Mucosa of gallbladder (tissue), 1 donor: ENCODE results near the gene ZBTB47. TPM values are rescaled to one million over a fixed set of nuclear protein-coding genes. Genes with fewer than 3 reads are reported as not detected.

Experiments used
- DNase-seq: peaks from one replicate; pipeline ENCODE4 v3.0.0-alpha.2; 2020; ENCODE audit warnings: low spot score
- total RNA-seq: library from RNA; stranded (reverse); gene quantifications from one replicate; pipeline ENCODE4 v1.2.1, GENCODE V29; 2021
- donor health status: DM: no; HTN: no; CAD: no.

Gene ZBTB47
- 41.2 TPM for total RNA-seq

DNA sequence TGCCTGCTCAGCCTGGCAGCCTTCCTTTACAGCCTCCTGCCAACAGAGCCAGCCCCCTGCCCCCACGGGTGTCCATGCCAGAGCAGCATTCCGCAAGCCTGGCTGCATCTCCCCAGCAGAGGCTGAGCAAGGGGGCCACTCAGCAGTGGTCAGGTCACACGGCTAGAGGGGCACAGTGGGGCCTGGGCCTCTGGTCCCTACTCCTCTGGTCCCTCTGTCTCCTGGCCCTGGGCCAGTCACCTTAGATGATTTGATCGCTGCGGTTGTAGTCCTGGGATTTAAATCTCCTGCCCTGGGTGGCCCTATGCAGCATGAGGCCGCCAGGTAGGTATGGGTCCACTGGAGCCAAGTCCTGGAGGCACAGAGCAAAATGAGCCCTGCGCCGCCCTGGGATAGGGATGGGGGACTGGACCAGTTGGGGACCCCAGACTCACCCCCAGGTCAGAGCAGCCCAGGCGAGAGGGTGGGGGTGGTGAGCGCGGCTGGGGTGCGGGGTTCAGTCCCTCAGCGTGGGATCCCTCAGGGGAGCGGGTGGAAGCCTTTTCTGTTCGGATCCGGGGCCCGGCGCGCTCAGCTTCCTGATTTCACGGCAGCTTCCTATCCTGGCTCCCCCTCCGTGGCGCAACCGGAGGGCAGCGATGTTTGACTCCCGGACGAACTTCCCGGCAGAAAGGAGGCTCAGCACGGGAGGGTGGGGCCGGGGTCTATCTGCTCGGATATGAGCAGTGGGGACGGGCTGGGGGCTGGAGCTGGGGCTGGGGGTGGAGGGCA lies at the start of gene ZBTB47:
Gene ZBTB47, plus strand, starts transcription at position 138 of the 771 bp plus-strand sequence. CDS start 4,659 bp downstream, outside the sequence.
- no peak for DNase-seq

DNA sequence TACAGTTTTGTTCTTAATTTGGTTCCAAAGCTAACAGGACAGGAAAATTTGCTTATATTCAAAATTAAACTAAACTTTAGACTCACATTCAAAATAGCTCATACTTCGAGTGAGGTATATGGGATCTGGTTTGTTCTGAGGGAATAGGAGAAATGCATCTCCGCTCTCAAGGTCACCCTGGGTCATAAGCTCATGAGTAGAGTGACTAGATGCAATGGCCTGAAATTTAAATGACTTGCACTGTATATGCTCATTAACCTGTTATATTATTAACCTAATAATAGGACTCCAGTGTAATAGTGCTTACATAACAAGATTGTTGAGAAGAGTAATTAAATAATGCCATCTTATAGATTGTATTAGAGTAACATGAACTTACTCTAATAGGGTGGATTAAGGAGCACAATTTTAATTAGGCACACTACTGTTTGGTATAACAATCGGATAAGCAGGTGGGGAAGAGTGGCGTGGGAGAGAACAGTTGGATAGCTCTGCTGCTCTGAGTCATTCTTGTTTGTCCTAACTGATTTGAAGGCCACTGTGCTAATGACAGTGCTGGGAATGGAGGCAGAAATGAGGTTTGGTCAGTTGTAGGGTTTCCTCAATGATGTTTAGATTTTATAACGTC lies 47.8 kb upstream of the ZBTB47 start:
- DNase-seq: no peak

DNA sequence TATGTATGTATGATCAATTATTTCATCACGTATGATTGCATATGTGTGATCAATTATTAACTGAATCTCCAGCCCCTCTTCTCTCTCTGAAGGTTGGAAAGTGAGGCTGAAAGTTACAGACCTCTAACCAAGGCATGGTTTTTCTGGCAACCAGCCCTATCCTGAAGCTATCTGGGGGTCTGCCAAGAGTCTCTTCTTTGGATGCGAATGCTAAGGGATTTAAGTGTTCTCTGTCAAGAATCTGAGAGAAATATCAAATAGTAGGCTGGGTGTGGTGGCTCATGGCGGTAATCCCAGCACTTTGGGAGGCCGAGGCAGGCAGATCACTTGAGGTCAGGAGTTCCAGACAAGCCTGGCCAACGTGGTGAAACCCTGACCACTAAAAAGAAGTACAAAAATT lies 44.9 kb upstream of the ZBTB47 start:
- DNase-seq: no peak

DNA sequence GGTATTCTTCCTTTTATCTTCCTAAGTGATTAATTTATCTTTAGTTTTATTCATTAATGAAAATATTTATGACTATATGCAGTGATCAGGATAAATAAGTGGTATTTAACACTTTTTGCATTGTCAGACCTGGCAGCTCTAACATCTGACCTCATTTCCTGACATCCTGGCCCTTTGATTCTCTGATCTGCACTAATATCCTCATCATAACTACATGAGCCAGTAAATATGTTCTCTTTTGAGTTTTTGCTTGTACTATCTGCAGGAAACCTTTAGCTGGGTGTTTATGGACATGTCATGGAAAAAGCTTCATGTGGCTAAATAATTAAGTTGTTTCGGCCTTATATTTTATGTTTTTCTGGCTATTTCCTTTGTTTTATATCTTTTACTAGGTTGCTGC lies 42.5 kb upstream of the ZBTB47 start:
- no peak for DNase-seq

DNA sequence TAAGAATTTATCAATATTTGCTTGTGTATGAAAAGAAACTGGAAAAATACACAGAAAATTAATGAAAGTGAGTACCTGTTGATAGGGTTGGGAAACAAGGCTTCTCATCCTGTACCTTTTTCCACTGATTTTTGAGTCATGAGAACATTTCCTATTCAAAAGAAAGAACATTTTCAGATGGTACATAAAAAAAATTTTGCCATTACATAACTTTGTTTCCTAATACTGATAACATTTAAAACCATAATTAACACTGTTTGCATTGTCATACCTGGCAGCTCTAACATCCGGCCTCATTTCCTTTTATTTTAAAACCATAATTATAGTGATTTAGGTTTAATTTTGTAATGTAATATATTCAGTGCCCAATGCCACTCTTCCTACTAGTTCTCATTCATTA lies 41.3 kb upstream of the ZBTB47 start:
- no peak for DNase-seq

DNA sequence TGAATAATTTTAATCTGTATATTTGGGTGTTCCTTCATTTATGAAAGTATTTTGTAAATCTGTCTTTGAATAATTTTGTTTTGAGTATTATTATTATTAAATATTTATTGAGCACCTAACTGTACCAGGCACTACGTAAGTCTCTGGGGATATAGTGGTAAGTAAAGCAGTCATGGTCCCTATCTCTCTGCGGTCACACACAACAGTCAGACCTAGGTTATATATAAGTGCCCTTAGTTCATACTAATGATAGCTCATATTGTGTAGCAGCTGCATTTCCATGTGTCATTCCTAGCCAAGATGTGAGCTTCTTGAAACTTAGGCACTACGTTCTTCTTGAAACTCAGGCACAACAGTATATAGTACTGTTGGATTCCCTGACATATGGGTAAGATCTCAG lies 40.6 kb upstream of the ZBTB47 start:
- DNase-seq: no peak

DNA sequence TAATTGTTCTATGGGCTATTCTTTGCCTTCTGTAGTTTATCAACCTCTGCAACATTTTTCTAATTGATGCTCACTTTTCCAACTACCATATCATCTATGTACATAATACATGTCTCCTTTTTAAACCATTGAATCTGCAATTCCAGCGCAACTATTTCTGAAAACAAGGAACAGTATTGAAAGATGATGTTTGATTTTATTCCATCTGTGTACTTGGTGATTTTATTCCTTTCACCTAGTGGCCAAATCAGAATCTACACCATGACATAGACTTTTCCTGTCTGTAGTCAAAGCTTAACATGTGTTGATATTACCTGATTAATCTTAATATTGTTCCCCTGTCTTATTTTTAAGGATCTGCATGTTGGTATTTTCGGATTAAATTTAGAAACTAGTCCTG lies 40.0 kb upstream of the ZBTB47 start:
- DNase-seq: no peak

DNA sequence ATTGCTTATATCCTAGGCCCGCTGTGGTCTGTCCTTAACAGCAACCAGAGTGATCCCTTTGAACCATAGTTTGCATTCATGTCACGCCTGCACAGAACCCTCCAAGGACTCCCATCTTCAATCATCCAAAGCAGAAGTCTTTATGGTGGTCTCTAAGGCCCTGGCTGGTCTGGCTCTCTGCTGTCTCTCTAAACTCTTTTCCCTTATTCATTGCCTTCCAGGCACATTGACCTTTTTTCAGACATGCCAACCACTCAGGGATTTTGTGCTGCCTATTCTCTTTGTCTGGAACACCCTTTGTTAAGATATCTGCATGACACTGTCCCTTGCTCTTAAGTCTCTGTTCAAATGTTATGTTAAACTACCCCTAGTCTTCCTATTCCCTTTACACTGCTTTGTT lies 21.9 kb upstream of the ZBTB47 start:
- no peak for DNase-seq

DNA sequence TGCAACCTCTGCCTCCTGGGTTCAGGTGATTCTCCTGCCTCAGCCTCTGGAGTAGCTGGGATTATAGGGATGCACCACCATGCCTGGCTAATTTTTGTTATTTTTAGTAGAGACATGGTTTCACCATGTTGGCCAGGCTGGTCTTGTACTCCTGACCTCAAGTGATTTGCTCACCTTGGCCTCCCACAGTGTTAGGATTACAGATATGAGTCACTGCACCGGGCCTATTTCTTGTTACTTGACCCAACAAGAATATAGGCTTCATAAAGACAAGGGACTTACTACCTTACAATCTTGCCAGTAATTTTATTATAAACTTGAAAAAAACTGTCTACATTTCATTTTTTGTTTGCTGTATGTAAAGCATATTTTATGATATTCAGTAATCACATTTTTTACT lies 21.4 kb upstream of the ZBTB47 start:
- DNase-seq: no peak

DNA sequence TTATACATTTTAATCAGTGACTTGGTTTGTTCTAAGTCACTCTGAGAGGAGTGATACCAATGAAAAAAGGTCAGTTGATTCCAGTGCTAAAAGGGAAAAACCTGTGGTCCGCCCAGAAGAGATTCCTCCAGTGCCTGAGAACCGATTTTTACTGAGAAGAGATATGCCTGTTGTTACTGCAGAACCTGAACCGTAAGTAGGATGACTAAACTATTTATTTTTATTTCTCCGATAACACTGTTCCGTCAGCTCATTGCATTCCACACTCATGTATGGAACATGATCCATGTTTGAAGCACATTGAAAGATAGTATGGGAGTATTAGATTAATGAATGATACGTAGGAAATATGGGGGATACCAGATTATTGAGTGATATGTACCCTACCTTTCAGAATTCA lies 20.0 kb upstream of the ZBTB47 start:
- DNase-seq: no peak

DNA sequence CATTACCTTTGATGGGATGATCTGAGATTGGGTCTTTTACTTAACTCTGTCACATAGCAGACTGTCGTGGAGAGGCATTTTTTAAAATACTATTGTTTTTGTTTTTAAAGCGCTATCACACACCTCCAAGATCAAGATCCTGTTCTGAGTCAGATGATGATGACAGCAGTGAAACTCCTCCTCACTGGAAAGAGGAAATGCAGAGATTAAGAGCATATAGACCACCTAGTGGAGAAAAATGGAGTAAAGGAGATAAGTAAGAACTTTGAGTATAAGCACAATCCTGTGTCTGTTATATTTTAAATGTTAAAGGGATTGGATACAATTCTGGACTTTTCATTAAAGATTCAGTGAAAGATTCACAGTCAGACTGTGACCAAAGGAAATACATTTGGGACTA lies 18.4 kb upstream of the ZBTB47 start:
- DNase-seq: no peak

DNA sequence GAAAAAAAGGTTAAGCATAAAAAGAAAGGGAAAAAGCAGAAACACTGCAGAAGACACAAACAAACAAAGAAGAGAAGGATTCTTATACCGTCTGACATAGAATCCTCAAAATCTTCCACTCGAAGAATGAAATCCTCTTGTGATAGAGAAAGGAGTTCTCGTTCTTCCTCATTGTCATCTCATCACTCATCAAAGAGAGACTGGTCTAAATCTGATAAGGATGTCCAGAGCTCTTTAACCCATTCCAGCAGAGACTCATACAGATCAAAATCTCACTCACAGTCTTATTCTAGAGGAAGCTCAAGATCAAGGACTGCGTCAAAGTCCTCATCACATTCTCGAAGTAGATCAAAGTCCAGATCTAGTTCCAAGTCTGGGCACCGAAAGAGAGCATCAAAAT lies 16.5 kb upstream of the ZBTB47 start:
- DNase-seq: no peak

DNA sequence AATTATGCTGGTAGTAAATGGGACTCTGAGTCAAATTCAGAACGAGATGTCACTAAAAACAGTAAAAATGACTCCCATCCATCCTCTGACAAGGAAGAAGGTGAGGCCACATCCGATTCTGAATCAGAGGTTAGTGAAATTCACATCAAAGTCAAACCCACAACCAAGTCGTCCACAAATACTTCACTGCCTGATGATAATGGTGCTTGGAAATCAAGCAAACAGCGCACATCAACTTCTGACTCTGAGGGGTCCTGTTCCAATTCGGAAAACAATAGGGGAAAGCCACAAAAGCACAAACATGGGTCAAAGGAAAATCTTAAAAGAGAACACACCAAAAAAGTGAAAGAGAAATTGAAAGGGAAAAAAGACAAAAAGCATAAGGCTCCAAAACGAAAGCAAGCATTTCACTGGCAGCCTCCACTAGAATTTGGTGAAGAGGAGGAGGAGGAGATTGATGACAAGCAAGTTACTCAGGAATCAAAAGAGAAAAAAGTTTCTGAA lies 15.1 kb upstream of the ZBTB47 start:
- no peak for DNase-seq

DNA sequence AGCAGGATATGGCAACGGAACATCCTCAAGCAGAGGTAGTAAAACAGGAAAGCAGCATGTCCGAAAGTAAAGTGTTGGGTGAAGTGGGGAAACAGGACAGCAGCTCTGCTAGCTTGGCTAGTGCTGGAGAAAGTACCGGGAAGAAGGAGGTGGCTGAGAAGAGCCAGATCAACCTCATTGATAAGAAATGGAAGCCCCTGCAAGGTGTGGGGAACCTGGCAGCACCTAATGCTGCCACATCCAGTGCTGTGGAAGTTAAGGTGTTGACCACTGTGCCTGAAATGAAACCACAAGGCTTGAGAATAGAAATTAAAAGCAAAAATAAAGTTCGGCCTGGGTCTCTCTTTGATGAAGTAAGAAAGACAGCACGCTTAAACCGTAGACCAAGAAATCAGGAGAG lies 14.3 kb upstream of the ZBTB47 start:
- no peak for DNase-seq

DNA sequence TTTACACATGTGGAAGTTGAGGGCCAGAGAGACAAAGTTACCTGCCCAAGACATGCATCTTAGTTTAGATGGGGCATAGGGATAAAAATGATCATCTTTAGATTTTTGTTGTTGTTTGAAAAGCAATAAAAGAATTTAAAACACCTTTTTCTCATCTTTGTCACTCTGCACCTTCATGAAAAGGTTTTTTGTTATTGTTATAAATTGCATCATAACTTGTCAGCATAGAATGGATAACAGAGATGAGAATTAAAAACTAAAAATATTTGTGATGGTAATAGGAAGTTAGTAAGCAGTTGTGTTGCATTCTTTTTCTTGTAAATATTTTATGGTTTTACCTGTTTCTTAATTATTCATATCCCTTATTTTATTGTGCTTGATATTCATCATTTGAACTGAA lies 13.4 kb upstream of the ZBTB47 start:
- no peak for DNase-seq

DNA sequence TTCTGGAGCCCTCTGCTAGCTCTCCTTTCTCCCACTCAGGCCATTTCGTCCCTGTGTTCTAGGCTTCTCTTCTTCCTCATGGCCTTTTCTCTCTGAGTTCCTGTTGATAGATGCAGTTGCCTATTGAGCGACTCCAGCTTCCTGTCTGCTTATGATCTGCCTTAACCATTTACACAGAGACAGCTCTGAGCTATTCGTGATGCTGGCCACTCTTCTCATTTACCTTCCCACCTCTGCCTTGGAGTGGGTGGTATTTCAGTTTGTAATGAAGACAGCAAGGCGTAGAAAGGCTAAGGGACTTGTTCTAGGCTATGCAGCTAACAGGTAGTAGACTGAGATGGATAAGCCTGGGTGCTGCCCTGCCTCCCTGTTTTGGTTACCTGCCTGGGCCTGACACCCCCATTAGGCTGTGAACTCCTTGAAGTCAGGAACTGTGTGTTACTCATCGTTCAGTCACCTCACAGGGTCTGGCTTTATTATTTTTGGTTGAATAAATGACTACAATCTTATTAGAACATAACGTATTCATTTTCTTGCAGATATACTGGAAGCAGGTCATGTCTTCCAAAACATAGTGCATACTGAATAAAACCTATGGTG lies 12.6 kb upstream of the ZBTB47 start:
- DNase-seq: no peak

DNA sequence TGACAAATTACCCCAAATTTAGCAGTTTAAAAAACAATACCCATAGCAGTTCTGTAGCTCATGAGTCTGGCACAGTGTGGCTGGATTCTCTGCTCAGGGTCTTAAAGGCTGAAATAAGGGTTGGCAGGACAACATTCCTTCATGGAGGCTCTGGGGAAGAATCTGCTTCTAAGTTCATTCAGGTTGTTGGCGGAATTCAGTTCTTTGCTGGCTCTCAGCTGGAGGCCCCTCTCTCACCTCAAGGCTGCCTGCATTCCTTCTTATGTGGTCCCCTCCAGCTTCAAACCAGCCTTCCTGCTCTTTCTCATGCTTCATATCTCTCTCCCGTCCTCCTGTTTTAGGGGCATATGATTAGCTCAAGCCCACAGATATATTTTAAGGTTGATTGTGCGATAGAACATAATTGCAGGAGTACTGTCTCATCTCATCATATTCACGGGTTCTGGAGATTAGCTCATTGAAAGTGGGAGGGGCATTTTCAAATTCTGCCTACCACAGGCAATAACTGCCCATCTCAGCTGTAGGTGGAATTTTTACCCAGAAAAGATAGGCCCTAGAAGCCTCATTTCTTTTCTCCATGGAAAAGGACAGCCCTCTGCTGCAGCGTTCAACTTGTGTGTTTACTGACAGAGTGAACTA lies 5.6 kb upstream of the ZBTB47 start:
- no peak for DNase-seq

DNA sequence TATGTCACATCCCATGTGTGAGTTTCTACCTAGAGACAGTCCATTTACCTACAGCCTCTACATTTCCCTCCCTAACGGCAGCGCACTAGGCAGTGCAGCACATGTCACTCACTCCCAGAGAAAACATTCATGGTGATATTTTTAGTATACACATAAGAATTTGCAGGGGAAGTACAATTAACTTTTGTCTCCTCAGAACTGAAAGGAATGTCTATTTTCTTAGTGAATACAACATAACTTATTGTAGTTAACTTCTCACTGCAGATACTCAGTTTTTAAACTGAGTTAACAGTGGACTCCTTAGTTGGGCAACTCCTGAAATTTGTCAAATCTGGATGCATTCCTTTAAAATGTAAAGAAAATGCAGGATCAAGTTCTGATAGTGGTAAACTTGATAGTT lies 4.5 kb upstream of the ZBTB47 start:
- DNase-seq: no peak

DNA sequence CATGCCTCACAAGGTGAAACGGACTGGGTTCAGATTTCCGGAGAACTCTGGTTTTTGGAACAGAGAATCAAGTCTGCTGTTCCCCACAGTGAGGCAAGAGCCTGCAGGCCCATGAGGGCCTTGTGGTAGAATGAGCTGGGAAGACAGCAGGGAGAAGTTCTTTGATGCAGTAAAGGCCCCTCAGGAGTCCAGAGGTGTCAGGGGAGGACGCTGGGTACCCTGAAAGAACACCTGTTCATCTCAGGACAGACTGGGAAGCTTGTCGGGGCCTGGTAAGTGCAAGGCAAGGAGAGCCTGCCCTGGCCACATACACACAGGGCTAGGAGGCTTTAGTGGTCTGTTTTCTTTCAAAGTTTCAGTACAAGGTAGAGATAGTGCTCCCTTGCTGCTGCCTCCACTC lies 3.7 kb upstream of the ZBTB47 start:
- no peak for DNase-seq

DNA sequence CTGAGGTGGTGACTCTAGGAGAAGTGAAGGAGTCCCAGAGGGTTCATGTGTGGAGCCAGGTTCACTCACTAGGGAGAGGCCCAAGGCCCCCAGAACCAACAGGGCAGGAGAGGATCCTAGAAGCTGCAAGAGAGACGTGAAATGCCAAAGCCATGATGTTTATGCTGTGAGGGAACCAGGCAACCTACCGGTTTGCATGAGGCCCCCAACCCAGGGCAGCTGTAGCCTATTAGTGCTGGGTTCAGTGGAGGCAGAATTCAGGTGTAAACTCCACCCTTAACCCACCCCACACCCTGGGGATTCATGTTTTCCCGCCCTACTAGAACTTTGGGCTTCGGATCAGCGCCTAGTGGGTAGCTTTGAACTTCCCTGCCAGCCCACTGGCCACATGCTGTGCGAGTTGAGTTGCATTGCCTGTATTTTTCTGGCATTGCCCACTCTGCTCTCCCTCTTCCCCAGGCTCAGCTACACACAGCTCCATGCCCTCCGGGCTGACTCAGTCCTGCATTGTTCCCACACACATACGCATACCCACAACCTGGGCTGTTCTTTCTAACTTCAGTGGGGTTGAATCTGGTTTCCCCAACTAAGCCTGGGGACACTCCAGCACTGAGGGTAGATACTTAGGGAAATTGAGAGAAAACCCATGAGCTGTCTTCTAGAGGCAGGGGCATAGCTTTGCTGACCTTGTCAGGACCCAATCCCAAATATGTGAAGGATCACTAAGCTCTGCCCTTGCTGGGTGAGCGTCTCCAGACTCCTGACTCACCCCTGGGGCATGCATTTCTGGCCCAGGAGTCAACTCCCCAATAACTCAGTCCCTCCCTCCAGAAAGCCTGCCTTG lies 2.0 kb upstream of the ZBTB47 start:
- no peak for DNase-seq

DNA sequence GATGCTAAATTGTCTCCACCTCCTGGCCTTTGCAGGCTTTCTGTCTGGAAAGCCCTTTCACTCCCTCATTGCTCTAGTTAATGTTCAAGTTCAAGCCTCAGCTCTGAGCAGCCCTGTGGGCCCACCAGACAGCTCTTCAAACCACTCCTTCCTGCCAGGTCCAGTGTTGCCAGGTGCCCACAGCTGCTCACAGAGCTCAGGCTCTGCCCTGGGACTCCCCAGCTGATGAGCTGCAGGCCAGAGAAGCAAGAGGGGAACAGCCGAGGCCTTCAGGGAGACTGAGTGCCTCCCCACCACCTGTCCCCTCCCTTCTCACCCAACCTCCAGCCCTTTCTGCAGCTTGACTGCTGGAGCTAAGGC lies 1.3 kb upstream of the ZBTB47 start:
- DNase-seq: no peak
